HG02870 (cell line): ENCODE data around the gene CTU1.
"Not testable (repeated sequence)": the region's sequence is repeated elsewhere in the genome, so short reads cannot be mapped to it uniquely, and the experiment has no call there.

ENCODE experiments used
- ATAC-seq: cut with Tn5 transposase; IDR thresholded peaks from one replicate; pipeline ENCODE4 v1.9.1; 2021; ENCODE audit warnings: mild to moderate bottlenecking, moderate library complexity; ENCODE audit not compliant: unreplicated experiment

Gene CTU1

GRCh38 chr19:51108066-51108804 is at the start of gene CTU1:
Gene CTU1 (minus strand): TSS chr19:51108409. CDS start chr19:51104569, 3,840 bp downstream.
- peak; percentile 96 for ATAC-seq

- ATAC-seq, result no peak
These were observed 49.1 kb upstream of the CTU1 start for GRCh38 chr19:51157265-51157664.

GRCh38 chr19:51156710-51157109 is 48.5 kb upstream of the CTU1 start:
- ATAC-seq, result no peak

- ATAC-seq, result no peak
These were observed 42.4 kb upstream of the CTU1 start for GRCh38 chr19:51150627-51151026.

- ATAC-seq, result no peak
These were observed 40.4 kb upstream of the CTU1 start for GRCh38 chr19:51148580-51148979.

GRCh38 chr19:51147663-51148062 is 39.5 kb upstream of the CTU1 start:
- no peak for ATAC-seq

- ATAC-seq, result no peak
These were observed 38.5 kb upstream of the CTU1 start for GRCh38 chr19:51146751-51147150.

GRCh38 chr19:51145916-51146493 is 37.8 kb upstream of the CTU1 start:
- ATAC-seq, result no peak

GRCh38 chr19:51144482-51145045 is 36.4 kb upstream of the CTU1 start:
- ATAC-seq, result no peak

GRCh38 chr19:51143486-51143885 is 35.3 kb upstream of the CTU1 start:
- no peak for ATAC-seq

GRCh38 chr19:51142809-51143475 is 34.7 kb upstream of the CTU1 start:
- ATAC-seq, result not testable (repeated sequence)

GRCh38 chr19:51142119-51142518 is 33.9 kb upstream of the CTU1 start, which contains the start of gene SIGLEC7:
Gene SIGLEC7 (plus strand): TSS chr19:51142301. CDS start chr19:51142370, 69 bp downstream.
- ATAC-seq, result no peak

- ATAC-seq, result no peak
These were observed 33.0 kb upstream of the CTU1 start for GRCh38 chr19:51141181-51141580.

- no peak for ATAC-seq
These were observed 32.2 kb upstream of the CTU1 start for GRCh38 chr19:51140441-51140840.

GRCh38 chr19:51139299-51140014 is 31.2 kb upstream of the CTU1 start:
- ATAC-seq, result no peak

GRCh38 chr19:51138549-51138979 is 30.4 kb upstream of the CTU1 start:
- ATAC-seq, result no peak

GRCh38 chr19:51137792-51138425 is 29.7 kb upstream of the CTU1 start:
- ATAC-seq, result no peak

- no peak for ATAC-seq
These were observed 28.8 kb upstream of the CTU1 start for GRCh38 chr19:51136851-51137551.

GRCh38 chr19:51135986-51136762 is 28.0 kb upstream of the CTU1 start:
- no peak for ATAC-seq
